GM23248 (cell line): ENCODE data around the gene OVOL1. TPM values are rescaled to one million over a fixed set of nuclear protein-coding genes. Genes with fewer than 3 reads are reported as not detected.

Experiments used
- DNase-seq: peaks from one replicate; pipeline ENCODE4 v3.0.0-alpha.2; 2015
- H2AFZ ChIP-seq: fragments of 200-600 bp; sonication (generic); 2 replicates; pipeline ENCODE4 v1.6.1; 2016; ENCODE audit warnings: antibody characterized with exemption
- H3F3A ChIP-seq: fragments of 200-600 bp; sonication (generic); 2 replicates; pipeline ENCODE4 v1.6.1; 2016; ENCODE audit warnings: mild to moderate bottlenecking, antibody characterized with exemption, mixed run types; ENCODE audit not compliant: insufficient read depth
- H3K27ac ChIP-seq: fragments of 200-600 bp; sonication (generic); 2 replicates; pipeline ENCODE4 v1.5.1; 2016; ENCODE audit warnings: mild to moderate bottlenecking
- H3K27me3 ChIP-seq: fragments of 200-600 bp; sonication (generic); replicated peaks from 2 replicates; pipeline ENCODE4 v1.6.1; 2016; ENCODE audit warnings: mild to moderate bottlenecking; ENCODE audit not compliant: insufficient read depth
- H3K36me3 ChIP-seq: fragments of 200-600 bp; sonication (generic); 2 replicates; pipeline ENCODE4 v1.6.1; 2016; ENCODE audit warnings: low read depth, mild to moderate bottlenecking
- H3K4me1 ChIP-seq: fragments of 200-600 bp; sonication (generic); 2 replicates; pipeline ENCODE4 v1.6.1; 2016; ENCODE audit warnings: mild to moderate bottlenecking; ENCODE audit not compliant: insufficient read depth
- H3K4me2 ChIP-seq: fragments of 200-600 bp; sonication (generic); one replicate; pipeline ENCODE4 v1.6.1; 2016; ENCODE audit warnings: mild to moderate bottlenecking; ENCODE audit not compliant: unreplicated experiment
- H3K4me3 ChIP-seq: fragments of 200-600 bp; sonication (generic); 2 replicates; pipeline ENCODE4 v1.5.1; 2016; ENCODE audit warnings: mild to moderate bottlenecking
- H3K79me2 ChIP-seq: fragments of 200-600 bp; sonication (generic); 2 replicates; pipeline ENCODE4 v1.6.1; 2016; ENCODE audit warnings: mild to moderate bottlenecking; ENCODE audit not compliant: insufficient read depth
- H3K9ac ChIP-seq: fragments of 200-600 bp; sonication (generic); 2 replicates; pipeline ENCODE4 v1.6.1; 2016; ENCODE audit warnings: mild to moderate bottlenecking
- H3K9me2 ChIP-seq: fragments of 200-600 bp; sonication (generic); 2 replicates; pipeline ENCODE4 v1.6.1; 2016; ENCODE audit warnings: mixed run types, mild to moderate bottlenecking, moderate library complexity; ENCODE audit not compliant: insufficient read depth
- H3K9me3 ChIP-seq: fragments of 200-600 bp; sonication (generic); one replicate; pipeline ENCODE4 v1.6.1; 2017; ENCODE audit warnings: low read depth
- H4K20me1 ChIP-seq: fragments of 200-600 bp; sonication (generic); 2 replicates; pipeline ENCODE4 v1.6.0; 2016; ENCODE audit not compliant: insufficient read depth
- EZH2 ChIP-seq: fragments of 200-600 bp; sonication (generic); IDR thresholded peaks from 2 replicates; pipeline ENCODE4 v1.6.1; 2018; ENCODE audit warnings: antibody characterized with exemption, mild to moderate bottlenecking; ENCODE audit not compliant: insufficient read depth, poor library complexity, severe bottlenecking
- EZH2phosphoT487 ChIP-seq: fragments of 200-600 bp; sonication (generic); IDR thresholded peaks from 2 replicates; pipeline ENCODE4 v1.6.1; 2018; ENCODE audit warnings: antibody characterized with exemption, moderate library complexity, mild to moderate bottlenecking, low read depth; ENCODE audit not compliant: insufficient read depth
- WGBS, 2 experiments: methylation state at CpG; one replicate each; pipeline ENCODE4 v1.1.6; 2015 to 2017; ENCODE audit warnings: low lambda C conversion rate in 2 of 2, low coverage in 1 of 2; ENCODE audit errors: missing lambda C conversion rate in 2 of 2; 5-methylcytosine and 5-hydroxymethylcytosine counted together
- in situ Hi-C: fragments of 300-500 bp; cut with MboI; formaldehyde crosslinking; loops from 2 replicates; pipeline ENCODE4 v1.15.0; 2020
- polyA plus RNA-seq: library from polyadenylated mRNA; unstranded; fragments of >200 nt; fragmentation: Nextera tagmentation; extraction: Ambion mirVana; gene quantifications from 2 replicates; pipeline ENCODE4 v1.2.1, GENCODE V29; 2016
- total RNA-seq: library from RNA; depleted of rRNA; stranded (reverse); fragments of >200 nt; shearing (Covaris generic); gene quantifications from 2 replicates; pipeline ENCODE4 v1.2.3, GENCODE V29; 2014

The OVOL1 gene
- total and polyA plus RNA-seq, 2 experiments from 2014 or later = not detected

- no peaks in the 10 kb centered on the region for H3F3A ChIP-seq
- no peaks in the 10 kb centered on the region for H3K36me3 ChIP-seq
- no peak overlapping the region for H3K9ac ChIP-seq
- in situ Hi-C loops = no loop called here
- WGBS, 2 experiments = 54% methylated on average over 15 of the region's 15 CpGs
- no peaks in the 10 kb centered on the region for H3K9me2 ChIP-seq
- peaks cover 18% of the 10 kb centered on the region; the same call in 1 of the 2 replicates for H3K27me3 ChIP-seq
- no peak overlapping the region for H2AFZ ChIP-seq
- no peak overlapping the region for H3K27ac ChIP-seq
- no peaks in the 10 kb centered on the region for H3K79me2 ChIP-seq
- H4K20me1 ChIP-seq = no peaks in the 10 kb centered on the region
- H3K9me3 ChIP-seq = no peaks in the 10 kb centered on the region
- H3K4me2 ChIP-seq = no peak overlapping the region
- TF ChIP-seq EZH2phosphoT487 (no peak), EZH2 (no peak)
- H3K4me3 ChIP-seq = no peak overlapping the region
- no peak for DNase-seq
- H3K4me1 ChIP-seq = no peaks in the 10 kb centered on the region
Measured at GRCh38 chr11:65796726-65797601, 10.1 kb downstream of the OVOL1 start.

GRCh38 chr11:65797711-65798110 lies 10.8 kb downstream of the OVOL1 start:
- H2AFZ ChIP-seq = no peak overlapping the region
- no peaks in the 10 kb centered on the region for H3K36me3 ChIP-seq
- no peaks in the 10 kb centered on the region for H3F3A ChIP-seq
- no peaks in the 10 kb centered on the region for H4K20me1 ChIP-seq
- TF ChIP-seq EZH2phosphoT487 = no peak
- TF ChIP-seq EZH2 = no peak
- no peak overlapping the region for H3K9ac ChIP-seq
- no peaks in the 10 kb centered on the region for H3K9me3 ChIP-seq
- peaks cover 22% of the 10 kb centered on the region; the same call in 1 of the 2 replicates for H3K27me3 ChIP-seq
- no peaks in the 10 kb centered on the region for H3K4me1 ChIP-seq
- H3K4me2 ChIP-seq = no peak overlapping the region
- in situ Hi-C loops = no loop called here
- no peak for DNase-seq
- H3K79me2 ChIP-seq = no peaks in the 10 kb centered on the region
- H3K4me3 ChIP-seq = no peak overlapping the region
- no peaks in the 10 kb centered on the region for H3K9me2 ChIP-seq
- WGBS, 2 experiments = 61 to 65% methylated on average over 12 to 13 of the region's 13 CpGs
- no peak overlapping the region for H3K27ac ChIP-seq

- H3K4me1 ChIP-seq = no peaks in the 10 kb centered on the region
- peaks cover 32% of the 10 kb centered on the region; the same call in 1 of the 2 replicates for H3K27me3 ChIP-seq
- no peaks in the 10 kb centered on the region for H4K20me1 ChIP-seq
- H3K4me2 ChIP-seq = no peak overlapping the region
- no peaks in the 10 kb centered on the region for H3K9me3 ChIP-seq
- H3K27ac ChIP-seq = no peak overlapping the region
- H3F3A ChIP-seq = no peaks in the 10 kb centered on the region
- H2AFZ ChIP-seq = no peak overlapping the region
- H3K36me3 ChIP-seq = no peaks in the 10 kb centered on the region
- no peaks in the 10 kb centered on the region for H3K9me2 ChIP-seq
- H3K79me2 ChIP-seq = no peaks in the 10 kb centered on the region
- no peak for DNase-seq
- H3K4me3 ChIP-seq = no peak overlapping the region
- no peak overlapping the region for H3K9ac ChIP-seq
- TF ChIP-seq EZH2 (no peak), EZH2phosphoT487 (no peak)
- in situ Hi-C loops = no loop called here
- WGBS, 2 experiments = 75% methylated on average over 8 of the region's 8 CpGs
Measured at GRCh38 chr11:65798882-65799281, 12.0 kb downstream of the OVOL1 start.

GRCh38 chr11:65801153-65801987 lies 14.5 kb downstream of the OVOL1 start:
- Histone ChIP-seq H2AFZ (no peak overlapping the region), H3K36me3 (no peaks in the 10 kb centered on the region), H3K79me2 (no peaks in the 10 kb centered on the region), H3K4me2 (no peak overlapping the region), H3K27ac (no peak overlapping the region), H4K20me1 (no peaks in the 10 kb centered on the region), H3K4me3 (no peak overlapping the region), H3K4me1 (no peaks in the 10 kb centered on the region), H3K27me3 (peaks cover 39% of the 10 kb centered on the region; the same call in 1 of the 2 replicates), H3K9ac (no peak overlapping the region), H3F3A (no peaks in the 10 kb centered on the region), H3K9me3 (no peaks in the 10 kb centered on the region), H3K9me2 (no peaks in the 10 kb centered on the region)
- 52 to 58% methylated on average over 18 of the region's 18 CpGs for WGBS, 2 experiments
- in situ Hi-C loops = no loop called here
- no peak for DNase-seq
- TF ChIP-seq EZH2phosphoT487 (no peak), EZH2 (no peak)
